Measurements from ENCODE around the gene EXOC3L4. TPM values are rescaled to one million over a fixed set of nuclear protein-coding genes. Genes with fewer than 3 reads are reported as not detected.

The EXOC3L4 gene
- total RNA-seq, 3 donors from 2014 or later, result not detected

DNA sequence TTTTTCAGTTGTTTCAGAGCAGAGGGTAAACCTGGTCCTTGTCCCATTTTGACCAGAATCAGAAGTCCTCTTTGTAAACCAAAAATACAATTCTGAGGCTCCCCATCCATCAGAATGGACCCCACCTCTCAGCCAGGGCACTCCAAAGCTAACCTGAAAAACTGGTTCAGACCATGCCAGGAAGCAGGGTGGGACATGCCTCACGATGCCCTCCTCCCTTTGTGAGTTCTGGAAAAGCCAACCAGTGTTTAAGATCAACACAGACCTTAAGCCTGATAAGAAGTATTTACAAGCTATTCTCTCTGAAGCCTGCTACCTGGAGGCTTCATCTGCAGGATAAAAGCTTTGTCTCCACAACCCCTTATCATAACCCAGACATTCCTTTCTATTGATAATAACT, 64.2 kb downstream of the EXOC3L4 start:
- H3K9me3 Mint-ChIP-seq, result no peaks in the 10 kb centered on the region
- peaks cover 3% of the 10 kb centered on the region for H3K4me1 Mint-ChIP-seq (ENCODE audit: low read depth)
- H3K4me3 Mint-ChIP-seq, result no peak overlapping the region
- no peaks in the 10 kb centered on the region for H3K36me3 Mint-ChIP-seq (ENCODE audit: insufficient read depth)
- ATAC-seq (no peak), DNase-seq (no peak)
- H3K27me3 Mint-ChIP-seq (ENCODE audit: low read depth), result peaks cover 3% of the 10 kb centered on the region

Other genes with a start within 250 kb of the EXOC3L4 start
- 1 to 10 TPM; 1.7 to 2.2 (median 2.0) TPM for gene AMN, start 172.1 kb upstream of the EXOC3L4 start, total RNA-seq
- 1 to 10 TPM; 2.8 to 6.6 (median 5.1) TPM for gene CDC42BPB, start 37.2 kb upstream of the EXOC3L4 start, total RNA-seq
- not detected for gene LBHD2, start 10.5 kb upstream of the EXOC3L4 start, total RNA-seq
- gene TNFAIP2, start 28.7 kb downstream of the EXOC3L4 start, total RNA-seq, result 10 to 100 TPM in 1 of 3 donors, 1 to 10 TPM in 2; 1.4 to 10.4 (median 6.4) TPM
- gene EIF5, start 239.5 kb downstream of the EXOC3L4 start, total RNA-seq, result 100 to 1,000 TPM; 434 to 457 (median 451) TPM

Data from activated T-cell treated with anti-CD3 and anti-CD28 coated beads, Interleukin-2, amount 50 U/mL, for 4 hours (primary cell).